Keratinocyte (primary cell): Measurements from ENCODE around the gene RPL13A. TPM values are rescaled to one million over a fixed set of nuclear protein-coding genes. Genes with fewer than 3 reads are reported as not detected.
"Not testable (repeated sequence)": the region's sequence is repeated elsewhere in the genome, so short reads cannot be mapped to it uniquely, and the experiment has no call there.

Experiments used
- DNase-seq: peaks from one replicate; pipeline ENCODE4 v3.0.0-alpha.2; 2011; ENCODE audit warnings: low read depth, missing footprints, low spot score
- FAIRE-seq: peaks from 2 replicates; lab custom pipeline; 2011; peaks lifted over from hg19 to GRCh38; lab: Jason Lieb, UNC
- H2AFZ ChIP-seq: 2 replicates; pipeline ENCODE4 v1.6.0; 2012; ENCODE audit warnings: low read length, control low read depth, inconsistent platforms; ENCODE audit not compliant: control insufficient read depth
- H3K27ac ChIP-seq: 2 replicates; pipeline ENCODE4 v1.5.1; 2011; ENCODE audit warnings: low read length; ENCODE audit not compliant: control insufficient read depth, insufficient read depth
- H3K27me3 ChIP-seq: 3 replicates; pipeline ENCODE4 v1.6.0; 2011; ENCODE audit warnings: low read length; ENCODE audit not compliant: control insufficient read depth, insufficient read depth; ENCODE audit errors: extremely low read depth
- H3K36me3 ChIP-seq, 2 experiments: 2 replicates in 1 of 2; 3 replicates in 1 of 2; pipeline ENCODE4 v1.5.1; 2011; ENCODE audit warnings: low read length in 2 of 2, mild to moderate bottlenecking in 1 of 2; ENCODE audit not compliant: control insufficient read depth in 2 of 2, insufficient read depth in 2 of 2; ENCODE audit errors: extremely low read depth in 1 of 2
- H3K4me1 ChIP-seq: 3 replicates; pipeline ENCODE4 v1.5.1; 2011; ENCODE audit warnings: low read length; ENCODE audit not compliant: control insufficient read depth, insufficient read depth; ENCODE audit errors: extremely low read depth
- H3K4me2 ChIP-seq: 3 replicates; pipeline ENCODE4 v1.6.0; 2011; ENCODE audit warnings: low read depth, low read length; ENCODE audit not compliant: control insufficient read depth, insufficient read depth; ENCODE audit errors: extremely low read depth
- H3K4me3 ChIP-seq, 3 experiments: fragments of 200-600 bp in 1 of 3; sonication (generic) in 1 of 3; 2 replicates in 2 of 3; 3 replicates in 1 of 3; pipeline ENCODE4 v1.5.1; 2011 to 2016; ENCODE audit warnings: low read length in 3 of 3, mild to moderate bottlenecking in 3 of 3, control low read depth in 2 of 3, inconsistent platforms in 1 of 3, low read depth in 1 of 3, mixed read lengths in 1 of 3, mixed run types in 1 of 3, moderate library complexity in 1 of 3; ENCODE audit not compliant: control insufficient read depth in 2 of 3, insufficient read depth in 2 of 3; ENCODE audit errors: extremely low read depth in 1 of 3
- H3K79me2 ChIP-seq: 2 replicates; pipeline ENCODE4 v1.6.0; 2012; ENCODE audit warnings: low read length; ENCODE audit not compliant: control insufficient read depth, insufficient read depth
- H3K9ac ChIP-seq: 3 replicates; pipeline ENCODE4 v1.6.0; 2011; ENCODE audit warnings: low read length; ENCODE audit not compliant: control insufficient read depth, insufficient read depth; ENCODE audit errors: extremely low read depth
- H3K9me1 ChIP-seq: 3 replicates; pipeline ENCODE4 v1.6.0; 2011; ENCODE audit warnings: low read length; ENCODE audit not compliant: control insufficient read depth, insufficient read depth; ENCODE audit errors: extremely low read depth
- H3K9me3 ChIP-seq: 2 replicates; pipeline ENCODE4 v1.5.1; 2012; ENCODE audit warnings: low read depth, low read length; ENCODE audit not compliant: control insufficient read depth
- H4K20me1 ChIP-seq: 3 replicates; pipeline ENCODE4 v1.6.0; 2011; ENCODE audit warnings: low read length; ENCODE audit not compliant: control insufficient read depth, insufficient read depth; ENCODE audit errors: extremely low read depth
- EZH2 ChIP-seq: IDR thresholded peaks from one replicate; pipeline ENCODE4 v1.6.1; 2012; ENCODE audit warnings: inconsistent platforms, mild to moderate bottlenecking, low read length, moderate library complexity
- dilution Hi-C: fragments of 300-500 bp; cut with MboI; formaldehyde crosslinking; loops from one replicate; pipeline ENCODE4 v1.7.0; 2020; ENCODE audit warnings: low sequenced_read_pairs; ENCODE audit not compliant: extremely low pct_ligation_motif_present
- polyA plus RNA-seq, 5 experiments: library from polyadenylated mRNA; depleted of rRNA in 3 of 5; stranded (reverse) in 3 of 5; stranded (forward) in 1 of 5; unstranded in 1 of 5; fragments of >200 nt; gene quantifications; 1 replicate in 1 of 5; 2 replicates in 3 of 5; 3 replicates in 1 of 5; pipeline versions ENCODE4 v1.2.1 to v1.2.3, GENCODE V29; 2011 to 2012; ENCODE audit warnings: missing spikeins in 2 of 5, low read depth in 1 of 5, low replicate concordance in 1 of 5
- TF ChIP-seq, protein P1 (sequence below), 3 experiments: IDR thresholded peaks in 1 of 3; conservative IDR thresholded peaks in 1 of 3; optimal IDR thresholded peaks in 1 of 3; 2 replicates in 2 of 3; 3 replicates in 1 of 3; pipeline versions ENCODE3 to v1.5.1; 2011; ENCODE audit warnings: low read length in 3 of 3, mild to moderate bottlenecking in 3 of 3, moderate library complexity in 2 of 3, control low read depth in 1 of 3, inconsistent platforms in 1 of 3; ENCODE audit not compliant: insufficient read depth in 2 of 3; ENCODE audit errors: extremely low read depth in 1 of 3

The RPL13A gene
- polyA plus RNA-seq, 1 donor (not counting 4 experiments of a cell fraction or from before 2014, with no cell fraction given): 3,383 TPM

GRCh38 chr19:49470615-49470978 lies 16.8 kb upstream of the RPL13A start:
- H3K9me1 ChIP-seq: no peaks in the 10 kb centered on the region

GRCh38 chr19:49472936-49473335 lies 14.5 kb upstream of the RPL13A start:
- no peak overlapping the region for H2AFZ ChIP-seq
- no peaks in the 10 kb centered on the region for H3K36me3 ChIP-seq
- H3K9ac ChIP-seq: no peak overlapping the region
- H4K20me1 ChIP-seq: no peaks in the 10 kb centered on the region
- no peak overlapping the region for H3K27ac ChIP-seq
- no peak overlapping the region for H3K4me3 ChIP-seq
- H3K9me1 ChIP-seq: no peaks in the 10 kb centered on the region
- peaks cover 17% of the 10 kb centered on the region for H3K4me1 ChIP-seq
- no peaks in the 10 kb centered on the region for H3K79me2 ChIP-seq
- no peak for DNase-seq
- no peaks in the 10 kb centered on the region for H3K9me3 ChIP-seq
- H3K27me3 ChIP-seq: peaks cover 4% of the 10 kb centered on the region
- TF ChIP-seq, protein P1, sequence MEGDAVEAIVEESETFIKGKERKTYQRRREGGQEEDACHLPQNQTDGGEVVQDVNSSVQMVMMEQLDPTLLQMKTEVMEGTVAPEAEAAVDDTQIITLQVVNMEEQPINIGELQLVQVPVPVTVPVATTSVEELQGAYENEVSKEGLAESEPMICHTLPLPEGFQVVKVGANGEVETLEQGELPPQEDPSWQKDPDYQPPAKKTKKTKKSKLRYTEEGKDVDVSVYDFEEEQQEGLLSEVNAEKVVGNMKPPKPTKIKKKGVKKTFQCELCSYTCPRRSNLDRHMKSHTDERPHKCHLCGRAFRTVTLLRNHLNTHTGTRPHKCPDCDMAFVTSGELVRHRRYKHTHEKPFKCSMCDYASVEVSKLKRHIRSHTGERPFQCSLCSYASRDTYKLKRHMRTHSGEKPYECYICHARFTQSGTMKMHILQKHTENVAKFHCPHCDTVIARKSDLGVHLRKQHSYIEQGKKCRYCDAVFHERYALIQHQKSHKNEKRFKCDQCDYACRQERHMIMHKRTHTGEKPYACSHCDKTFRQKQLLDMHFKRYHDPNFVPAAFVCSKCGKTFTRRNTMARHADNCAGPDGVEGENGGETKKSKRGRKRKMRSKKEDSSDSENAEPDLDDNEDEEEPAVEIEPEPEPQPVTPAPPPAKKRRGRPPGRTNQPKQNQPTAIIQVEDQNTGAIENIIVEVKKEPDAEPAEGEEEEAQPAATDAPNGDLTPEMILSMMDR (optimal IDR thresholded peaks at IDR 0.05 in 1 of 3, IDR thresholded peaks at IDR 0.05 in 1 of 3, conservative IDR thresholded peaks at IDR 0.05 in 1 of 3; ENCODE audit: extremely low read depth in 1 of 3, insufficient read depth in 2 of 3, low read length in 3 of 3): no peak
- no peak for TF ChIP-seq EZH2
- dilution Hi-C loops: no loop called here
- FAIRE-seq: no peak
- H3K4me2 ChIP-seq: no peak overlapping the region

More at GRCh38 chr19:49470615-49470978, 16.8 kb upstream of the RPL13A start:
- FAIRE-seq (no peak), DNase-seq (no peak)
- H3K4me2 ChIP-seq: no peak overlapping the region
- H3K27ac ChIP-seq: no peak overlapping the region
- dilution Hi-C loops: no loop called here
- peaks cover 4% of the 10 kb centered on the region for H3K27me3 ChIP-seq
- peaks cover 18% of the 10 kb centered on the region for H3K4me1 ChIP-seq
- H3K36me3 ChIP-seq: peaks cover 0 to 2% of the 10 kb centered on the region in 2 experiments
- TF ChIP-seq, protein P1 (optimal IDR thresholded peaks at IDR 0.05 in 1 of 3, IDR thresholded peaks at IDR 0.05 in 1 of 3, conservative IDR thresholded peaks at IDR 0.05 in 1 of 3; ENCODE audit: extremely low read depth in 1 of 3, insufficient read depth in 2 of 3, low read length in 3 of 3): no peak
- no peak overlapping the region for H2AFZ ChIP-seq
- H3K79me2 ChIP-seq: no peaks in the 10 kb centered on the region
- no peaks in the 10 kb centered on the region for H4K20me1 ChIP-seq
- H3K9ac ChIP-seq: no peak overlapping the region
- H3K4me3 ChIP-seq: no peak overlapping the region
- no peaks in the 10 kb centered on the region for H3K9me3 ChIP-seq

GRCh38 chr19:49473501-49473867 lies 13.9 kb upstream of the RPL13A start:
- H3K4me3 ChIP-seq: peak overlapping the region in 2 of 3 experiments; percentile 66 to 99
- H3K27me3 ChIP-seq, DNase-seq, H3K36me3 ChIP-seq, H4K20me1 ChIP-seq, dilution Hi-C loops, H3K9me1 ChIP-seq, FAIRE-seq, H3K9me3 ChIP-seq, H3K27ac ChIP-seq, H3K79me2 ChIP-seq: not testable (repeated sequence)
- H2AFZ ChIP-seq: peak overlapping the region; percentile 81
- peaks cover 11% of the 10 kb centered on the region for H3K4me1 ChIP-seq
- peak overlapping the region; percentile 74 for H3K4me2 ChIP-seq
- peak overlapping the region; percentile 69 for H3K9ac ChIP-seq
